D721Med (cell line): Measurements from ENCODE around the gene TNXB.
A peak's percentile ranks its signal among the peaks of the same experiment; 100 is the strongest.

Source experiments
- DNase-seq: peaks from one replicate; pipeline ENCODE4 v3.0.0; 2011; ENCODE audit warnings: low spot score; ENCODE audit not compliant: insufficient read length
- FAIRE-seq: peaks from 2 replicates; lab custom pipeline; 2011; peaks lifted over from hg19 to GRCh38; lab: Jason Lieb, UNC
- CTCF ChIP-seq: IDR thresholded peaks from 2 replicates; pipeline ENCODE4 v1.5.1; 2012; ENCODE audit warnings: mild to moderate bottlenecking, control low read depth; ENCODE audit not compliant: insufficient read depth; ENCODE audit errors: missing control alignments

The TNXB gene

GRCh38 chr6:32126880-32127279, 17.7 kb upstream of the TNXB start:
- no peak for TF ChIP-seq CTCF
- FAIRE-seq (no peak), DNase-seq (no peak)

- no peak for TF ChIP-seq CTCF
- FAIRE-seq: no peak
- no peak for DNase-seq
These were observed 14.5 kb upstream of the TNXB start for GRCh38 chr6:32123681-32124080.

- DNase-seq: no peak
- TF ChIP-seq CTCF: no peak
- no peak for FAIRE-seq
These were observed 11.5 kb upstream of the TNXB start for GRCh38 chr6:32120573-32121059.

GRCh38 chr6:32118782-32119628, 9.9 kb upstream of the TNXB start:
- TF ChIP-seq CTCF: peak; percentile 87
- no peak for FAIRE-seq

GRCh38 chr6:32117461-32117860, 8.3 kb upstream of the TNXB start:
- no peak for TF ChIP-seq CTCF
- FAIRE-seq: no peak
- no peak for DNase-seq

More at GRCh38 chr6:32118782-32119628, 9.9 kb upstream of the TNXB start:
- DNase-seq: peak; percentile 86

- DNase-seq (no peak), FAIRE-seq (no peak)
- peak; percentile 43 for TF ChIP-seq CTCF
These were observed 7.5 kb upstream of the TNXB start for GRCh38 chr6:32116674-32117073.

- DNase-seq: no peak
- no peak for FAIRE-seq
- no peak for TF ChIP-seq CTCF
These were observed 6.5 kb upstream of the TNXB start for GRCh38 chr6:32115623-32116022.
